Hepatocyte (in vitro differentiated cells): ENCODE data around the gene NRG3. TPM values are rescaled to one million over a fixed set of nuclear protein-coding genes. Genes with fewer than 3 reads are reported as not detected.
A peak's percentile ranks its signal among the peaks of the same experiment; 100 is the strongest.

Source experiments
- DNase-seq: peaks from one replicate; pipeline ENCODE4 v3.0.0-alpha.2; 2016; ENCODE audit warnings: low spot score
- H2AFZ ChIP-seq: fragments of 200-600 bp; sonication (generic); 2 replicates; pipeline ENCODE4 v1.6.0; 2016; ENCODE audit warnings: antibody characterized with exemption, mild to moderate bottlenecking
- H3K27ac ChIP-seq: fragments of 200-600 bp; sonication (generic); 2 replicates; pipeline ENCODE4 v1.5.1; 2016; ENCODE audit warnings: mild to moderate bottlenecking
- H3K27me3 ChIP-seq: fragments of 200-600 bp; sonication (generic); 2 replicates; pipeline ENCODE4 v1.6.1; 2016
- H3K36me3 ChIP-seq: fragments of 200-600 bp; sonication (generic); replicated peaks from 2 replicates; pipeline ENCODE4 v1.5.1; 2016; ENCODE audit warnings: low read depth; ENCODE audit not compliant: insufficient read depth
- H3K4me1 ChIP-seq: fragments of 200-600 bp; sonication (generic); 2 replicates; pipeline ENCODE4 v1.5.1; 2016; ENCODE audit warnings: mild to moderate bottlenecking, moderate library complexity; ENCODE audit not compliant: insufficient read depth
- H3K4me2 ChIP-seq: fragments of 200-600 bp; sonication (generic); 2 replicates; pipeline ENCODE4 v1.6.0; 2016
- H3K4me3 ChIP-seq: fragments of 200-600 bp; sonication (generic); 2 replicates; pipeline ENCODE4 v1.5.1; 2016; ENCODE audit warnings: mild to moderate bottlenecking
- H3K79me2 ChIP-seq: fragments of 200-600 bp; sonication (generic); 2 replicates; pipeline ENCODE4 v1.6.0; 2017; ENCODE audit warnings: mild to moderate bottlenecking
- H3K9me2 ChIP-seq: fragments of 200-600 bp; sonication (generic); replicated peaks from 2 replicates; pipeline ENCODE4 v1.6.0; 2017; ENCODE audit warnings: mild to moderate bottlenecking; ENCODE audit not compliant: insufficient read depth
- H3K9me3 ChIP-seq: fragments of 200-600 bp; sonication (generic); 2 replicates; pipeline ENCODE4 v1.5.1; 2016; ENCODE audit warnings: low read depth, mild to moderate bottlenecking
- H4K20me1 ChIP-seq: fragments of 200-600 bp; sonication (generic); 2 replicates; pipeline ENCODE4 v1.6.0; 2016; ENCODE audit warnings: mild to moderate bottlenecking; ENCODE audit not compliant: insufficient read depth, poor library complexity, severe bottlenecking
- CTCF ChIP-seq: fragments of 200-600 bp; sonication (generic); IDR thresholded peaks from 2 replicates; pipeline ENCODE4 v1.5.1; 2016; ENCODE audit warnings: antibody characterized with exemption, mild to moderate bottlenecking; ENCODE audit not compliant: poor library complexity
- EZH2 ChIP-seq: fragments of 200-600 bp; sonication (generic); IDR thresholded peaks from 2 replicates; pipeline ENCODE4 v1.6.1; 2016; ENCODE audit warnings: antibody characterized with exemption, mild to moderate bottlenecking, borderline replicate concordance
- EZH2phosphoT487 ChIP-seq: fragments of 200-600 bp; sonication (generic); IDR thresholded peaks from one replicate; pipeline ENCODE4 v1.6.1; 2018; ENCODE audit warnings: antibody characterized with exemption, mild to moderate bottlenecking, low read depth, moderate library complexity; ENCODE audit not compliant: unreplicated experiment, severe bottlenecking
- WGBS: methylation state at CpG from one replicate; pipeline ENCODE4 v1.1.6; 2016; ENCODE audit warnings: low lambda C conversion rate; ENCODE audit errors: missing lambda C conversion rate; 5-methylcytosine and 5-hydroxymethylcytosine counted together
- polyA plus RNA-seq: library from polyadenylated mRNA; unstranded; fragments of >200 nt; fragmentation: Nextera tagmentation; extraction: Ambion mirVana; gene quantifications from 2 replicates; pipeline ENCODE4 v1.2.1, GENCODE V29; 2016
- total RNA-seq: library from RNA; depleted of rRNA; stranded (reverse); fragments of >200 nt; gene quantifications from 2 replicates; pipeline ENCODE4 v1.2.3, GENCODE V29; 2014

Gene NRG3
- total and polyA plus RNA-seq, 2 experiments from 2014 or later, result 0.57 to 2.0 TPM

DNA sequence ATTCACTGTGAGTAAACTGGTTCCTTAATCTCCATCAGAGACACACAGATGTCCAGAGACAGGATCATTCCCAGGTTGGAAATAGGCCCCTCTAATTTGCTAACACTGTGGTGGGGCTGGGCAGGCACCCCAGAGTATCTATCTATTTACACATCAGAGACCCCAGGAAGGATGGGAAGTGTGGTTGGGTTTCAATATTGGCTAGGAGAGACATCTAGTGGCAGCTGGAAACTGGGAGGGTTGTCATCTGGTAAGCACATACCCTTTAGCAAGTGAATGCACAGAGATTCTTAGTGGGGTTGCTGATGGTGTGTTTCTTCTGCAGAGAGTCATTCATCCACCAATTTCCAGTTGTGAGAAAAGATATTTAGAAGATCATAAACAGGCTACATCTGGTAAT lies 36.0 kb upstream of the NRG3 start:
- peaks cover 4% of the 10 kb centered on the region for H3K27me3 ChIP-seq
- no peak overlapping the region for H3K4me3 ChIP-seq
- H3K9me2 ChIP-seq, result no peaks in the 10 kb centered on the region
- H2AFZ ChIP-seq, result no peak overlapping the region
- no peaks in the 10 kb centered on the region for H3K4me1 ChIP-seq
- no peaks in the 10 kb centered on the region for H3K79me2 ChIP-seq
- H4K20me1 ChIP-seq, result no peaks in the 10 kb centered on the region
- no peaks in the 10 kb centered on the region for H3K9me3 ChIP-seq
- no peaks in the 10 kb centered on the region for H3K36me3 ChIP-seq
- TF ChIP-seq EZH2, result no peak
- TF ChIP-seq EZH2phosphoT487, result no peak
- peak; percentile 47 for TF ChIP-seq CTCF
- DNase-seq, result peak; percentile 12
- no peak overlapping the region for H3K4me2 ChIP-seq
- no peak overlapping the region for H3K27ac ChIP-seq

- 68% methylated on average over 2 of the region's 2 CpGs for WGBS
These were observed 32.0 kb upstream of the NRG3 start for GRCh38 chr10:81843042-81843441.

GRCh38 chr10:81847675-81848074 lies 27.3 kb upstream of the NRG3 start:
- no peak overlapping the region for H2AFZ ChIP-seq
- no peak overlapping the region for H3K4me2 ChIP-seq
- no peak overlapping the region for H3K27ac ChIP-seq
- 60% methylated on average over 2 of the region's 2 CpGs for WGBS
- no peak for DNase-seq
- no peaks in the 10 kb centered on the region for H3K9me2 ChIP-seq
- H3K36me3 ChIP-seq, result no peaks in the 10 kb centered on the region
- H3K4me3 ChIP-seq, result no peak overlapping the region
- H4K20me1 ChIP-seq, result no peaks in the 10 kb centered on the region
- H3K79me2 ChIP-seq, result no peaks in the 10 kb centered on the region
- no peaks in the 10 kb centered on the region for H3K9me3 ChIP-seq
- peaks cover 10% of the 10 kb centered on the region for H3K27me3 ChIP-seq
- no peak for TF ChIP-seq EZH2phosphoT487
- no peak for TF ChIP-seq EZH2
- TF ChIP-seq CTCF, result no peak
- no peaks in the 10 kb centered on the region for H3K4me1 ChIP-seq

More at GRCh38 chr10:81843042-81843441, 32.0 kb upstream of the NRG3 start:
- Histone ChIP-seq H3K4me3 (no peak overlapping the region), H2AFZ (no peak overlapping the region), H3K36me3 (no peaks in the 10 kb centered on the region), H3K9me3 (no peaks in the 10 kb centered on the region), H3K9me2 (no peaks in the 10 kb centered on the region), H3K79me2 (no peaks in the 10 kb centered on the region), H4K20me1 (no peaks in the 10 kb centered on the region), H3K4me1 (no peaks in the 10 kb centered on the region), H3K27ac (no peak overlapping the region), H3K27me3 (peaks cover 7% of the 10 kb centered on the region), H3K4me2 (no peak overlapping the region)
- TF ChIP-seq EZH2phosphoT487, result no peak
- no peak for TF ChIP-seq EZH2
- TF ChIP-seq CTCF, result no peak
- DNase-seq, result no peak

- Histone ChIP-seq H3K27ac (no peak overlapping the region), H3K9me2 (no peaks in the 10 kb centered on the region), H2AFZ (no peak overlapping the region), H3K9me3 (no peaks in the 10 kb centered on the region), H3K4me3 (no peak overlapping the region), H3K27me3 (peaks cover 10% of the 10 kb centered on the region), H3K79me2 (no peaks in the 10 kb centered on the region), H4K20me1 (no peaks in the 10 kb centered on the region), H3K4me1 (no peaks in the 10 kb centered on the region), H3K4me2 (no peak overlapping the region), H3K36me3 (no peaks in the 10 kb centered on the region)
- TF ChIP-seq CTCF (no peak), EZH2 (no peak), EZH2phosphoT487 (no peak)
- 35% methylated on average over 4 of the region's 4 CpGs for WGBS
- no peak for DNase-seq
These were observed 26.5 kb upstream of the NRG3 start for GRCh38 chr10:81848514-81848913.
